ENCODE results near the gene APP.
"Not testable (repeated sequence)": the region's sequence is repeated elsewhere in the genome, so short reads cannot be mapped to it uniquely, and the experiment has no call there.

APP gene

GRCh38 chr21:26028183-26028582, 142.4 kb downstream of the APP start:
- Histone ChIP-seq H3K9ac (ENCODE audit: low read length) (no peak overlapping the region), H3K4me2 (ENCODE audit: low read length) (no peak overlapping the region), H3K36me3 (replicated peaks; ENCODE audit: low read depth, low read length) (no peaks in the 10 kb centered on the region), H3K27me3 (ENCODE audit: low read depth, low read length) (no peaks in the 10 kb centered on the region), H3K9me3 (ENCODE audit: insufficient read depth, low read length) (no peaks in the 10 kb centered on the region), H2AFZ (ENCODE audit: low read depth, low read length) (no peak overlapping the region), H4K20me1 (ENCODE audit: insufficient read depth, low read length) (no peaks in the 10 kb centered on the region), H3K27ac (ENCODE audit: low read length) (no peak overlapping the region), H3K4me3 (ENCODE audit: low read length) (no peak overlapping the region), H3K79me2 (ENCODE audit: low read length) (no peaks in the 10 kb centered on the region), H3K4me1 (ENCODE audit: low read length) (no peaks in the 10 kb centered on the region)
- no peak for TF ChIP-seq CTCF (IDR thresholded peaks at IDR 0.05; ENCODE audit: low read depth, low read length)
- TF ChIP-seq EZH2phosphoT487 (IDR thresholded peaks at IDR 0.05; ENCODE audit: low read depth): no peak

GRCh38 chr21:26027696-26028095, 142.9 kb downstream of the APP start:
- H3K27ac ChIP-seq (ENCODE audit: low read length): no peak overlapping the region
- H3K4me3 ChIP-seq (ENCODE audit: low read length): no peak overlapping the region
- H3K36me3 ChIP-seq (replicated peaks; ENCODE audit: low read depth, low read length): no peaks in the 10 kb centered on the region

GRCh38 chr21:26025536-26026512, 144.7 kb downstream of the APP start:
- no peaks in the 10 kb centered on the region for H3K27me3 ChIP-seq (ENCODE audit: low read depth, low read length)
- no peaks in the 10 kb centered on the region for H3K36me3 ChIP-seq (replicated peaks; ENCODE audit: low read depth, low read length)
- H3K9me3 ChIP-seq (ENCODE audit: insufficient read depth, low read length): no peaks in the 10 kb centered on the region
- no peak overlapping the region for H3K27ac ChIP-seq (ENCODE audit: low read length)
- H4K20me1 ChIP-seq (ENCODE audit: insufficient read depth, low read length): no peaks in the 10 kb centered on the region
- H3K79me2 ChIP-seq (ENCODE audit: low read length): no peaks in the 10 kb centered on the region
- H3K4me1 ChIP-seq (ENCODE audit: low read length): no peaks in the 10 kb centered on the region
- H2AFZ ChIP-seq (ENCODE audit: low read depth, low read length): no peak overlapping the region
- no peak overlapping the region for H3K9ac ChIP-seq (ENCODE audit: low read length)
- H3K4me2 ChIP-seq (ENCODE audit: low read length): no peak overlapping the region
- TF ChIP-seq EZH2phosphoT487 (IDR thresholded peaks at IDR 0.05; ENCODE audit: low read depth) (no peak), CTCF (IDR thresholded peaks at IDR 0.05; ENCODE audit: low read depth, low read length) (no peak)
- H3K4me3 ChIP-seq (ENCODE audit: low read length): no peak overlapping the region

More at GRCh38 chr21:26027696-26028095, 142.9 kb downstream of the APP start:
- H3K27me3 ChIP-seq (ENCODE audit: low read depth, low read length): no peaks in the 10 kb centered on the region
- H3K4me1 ChIP-seq (ENCODE audit: low read length): no peaks in the 10 kb centered on the region
- no peak overlapping the region for H3K4me2 ChIP-seq (ENCODE audit: low read length)
- no peaks in the 10 kb centered on the region for H3K9me3 ChIP-seq (ENCODE audit: insufficient read depth, low read length)
- no peaks in the 10 kb centered on the region for H3K79me2 ChIP-seq (ENCODE audit: low read length)
- no peak overlapping the region for H2AFZ ChIP-seq (ENCODE audit: low read depth, low read length)
- no peak overlapping the region for H3K9ac ChIP-seq (ENCODE audit: low read length)
- no peak for TF ChIP-seq EZH2phosphoT487 (IDR thresholded peaks at IDR 0.05; ENCODE audit: low read depth)
- no peak for TF ChIP-seq CTCF (IDR thresholded peaks at IDR 0.05; ENCODE audit: low read depth, low read length)
- no peaks in the 10 kb centered on the region for H4K20me1 ChIP-seq (ENCODE audit: insufficient read depth, low read length)

- not testable (repeated sequence) for H3K9me3 ChIP-seq (ENCODE audit: insufficient read depth, low read length); H2AFZ ChIP-seq (ENCODE audit: low read depth, low read length); H3K36me3 ChIP-seq (replicated peaks; ENCODE audit: low read depth, low read length); H4K20me1 ChIP-seq (ENCODE audit: insufficient read depth, low read length); H3K4me3 ChIP-seq (ENCODE audit: low read length); H3K4me1 ChIP-seq (ENCODE audit: low read length); H3K27me3 ChIP-seq (ENCODE audit: low read depth, low read length); H3K9ac ChIP-seq (ENCODE audit: low read length); H3K4me2 ChIP-seq (ENCODE audit: low read length); H3K27ac ChIP-seq (ENCODE audit: low read length); H3K79me2 ChIP-seq (ENCODE audit: low read length)
These were observed 147.2 kb downstream of the APP start for GRCh38 chr21:26023406-26023805.

GRCh38 chr21:26022598-26023337, 147.8 kb downstream of the APP start:
- not testable (repeated sequence) for H3K4me3 ChIP-seq (ENCODE audit: low read length); H3K79me2 ChIP-seq (ENCODE audit: low read length); H3K9me3 ChIP-seq (ENCODE audit: insufficient read depth, low read length); H3K27ac ChIP-seq (ENCODE audit: low read length); H3K27me3 ChIP-seq (ENCODE audit: low read depth, low read length); H3K4me1 ChIP-seq (ENCODE audit: low read length); H3K9ac ChIP-seq (ENCODE audit: low read length); H4K20me1 ChIP-seq (ENCODE audit: insufficient read depth, low read length); H3K4me2 ChIP-seq (ENCODE audit: low read length); H3K36me3 ChIP-seq (replicated peaks; ENCODE audit: low read depth, low read length); H2AFZ ChIP-seq (ENCODE audit: low read depth, low read length)

Data from OCI-LY3 (cell line).